HepG2 (cell line): ENCODE data around the gene CEP164. TPM values are rescaled to one million over a fixed set of nuclear protein-coding genes. Genes with fewer than 3 reads are reported as not detected.

Experiments
- ATAC-seq: fragments of 200-7000 bp; cut with Tn5 transposase; 3 replicates; pipeline ENCODE4 v1.9.1; 2020; ENCODE audit warnings: mild to moderate bottlenecking, moderate library complexity
- BruUV-seq: library from RNA; stranded (reverse); fragments of 400-500 nt; replicated peaks from 2 replicates; lab custom pipeline; 2021; lab: Mats Ljungman, UMichigan
- CTCF ChIA-PET: fragments of 300-600 bp; formaldehyde crosslinking; extraction: SDS; loops from one replicate; lab custom pipeline; 2021; ENCODE audit warnings: low total read pairs, inconsistent platforms, low intra/inter-chr PET ratio; lab: Yijun Ruan, JAX
- POLR2A ChIA-PET: fragments of 350-600 bp; sonication (Branson Sonifier 250); formaldehyde crosslinking; loops from one replicate; lab custom pipeline; 2020; ENCODE audit warnings: antibody characterized with exemption, inconsistent platforms; lab: Yijun Ruan, JAX
- DNase-seq: peaks from one replicate; pipeline ENCODE4 v3.0.0-alpha.2; 2015; ENCODE audit warnings: low spot score
- FAIRE-seq: peaks from 3 replicates; lab custom pipeline; 2011; peaks lifted over from hg19 to GRCh38; lab: Jason Lieb, UNC
- H2AFZ ChIP-seq: one replicate; pipeline ENCODE4 v1.6.1; 2011; ENCODE audit warnings: low read length, inconsistent platforms
- H3K27ac ChIP-seq: fragments of 300-600 bp; 3 replicates; pipeline ENCODE4 v1.8.0; 2011; ENCODE audit warnings: mixed run types, mild to moderate bottlenecking, mixed read lengths, low read length, inconsistent platforms; ENCODE audit not compliant: insufficient read depth; ENCODE audit errors: extremely low read length
- H3K27me3 ChIP-seq, 2 experiments: fragments of 200-600 bp in 1 of 2; 2 replicates in 1 of 2; 3 replicates in 1 of 2; pipeline versions ENCODE4 v1.6.0 to v1.8.0; 2011; ENCODE audit warnings: low read length in 2 of 2, mild to moderate bottlenecking in 2 of 2, moderate library complexity in 2 of 2, inconsistent platforms in 1 of 2; ENCODE audit not compliant: insufficient read depth in 2 of 2, control insufficient read depth in 1 of 2
- H3K36me3 ChIP-seq, 2 experiments: fragments of 200-600 bp in 1 of 2; replicated peaks in 1 of 2; 2 replicates in 1 of 2; 3 replicates in 1 of 2; pipeline versions ENCODE4 v1.5.1 to v1.8.0; 2011; ENCODE audit warnings: low read length in 2 of 2, inconsistent platforms in 1 of 2; ENCODE audit not compliant: insufficient read depth in 2 of 2, control insufficient read depth in 1 of 2
- H3K4me1 ChIP-seq: 2 replicates; pipeline ENCODE4 v1.5.1; 2012; ENCODE audit warnings: low read length, inconsistent platforms; ENCODE audit not compliant: insufficient read depth
- H3K4me2 ChIP-seq: 2 replicates; pipeline ENCODE4 v1.6.0; 2011; ENCODE audit warnings: low read depth, low read length, inconsistent platforms
- H3K4me3 ChIP-seq, 3 experiments: fragments of 200-600 bp in 1 of 3; sonication (generic), shearing (Covaris generic) in 1 of 3; replicated peaks in 1 of 3; 2 replicates each; pipeline ENCODE4 v1.5.1; 2011 to 2016; ENCODE audit warnings: low read length in 3 of 3, inconsistent platforms in 2 of 3, low read depth in 2 of 3, mild to moderate bottlenecking in 2 of 3, control low read depth in 1 of 3, mixed read lengths in 1 of 3; ENCODE audit not compliant: insufficient read depth in 1 of 3
- H3K79me2 ChIP-seq: one replicate; pipeline ENCODE4 v1.6.1; 2011; ENCODE audit warnings: low read length, inconsistent platforms; ENCODE audit not compliant: insufficient read depth
- H3K9ac ChIP-seq: 2 replicates; pipeline ENCODE4 v1.6.0; 2011; ENCODE audit warnings: mild to moderate bottlenecking, low read depth, low read length, inconsistent platforms; ENCODE audit not compliant: insufficient read depth
- H3K9me3 ChIP-seq: 2 replicates; pipeline ENCODE4 v1.5.1; 2012; ENCODE audit warnings: mild to moderate bottlenecking, low read length
- H4K20me1 ChIP-seq: 2 replicates; pipeline ENCODE4 v1.6.0; 2011; ENCODE audit warnings: inconsistent platforms, mild to moderate bottlenecking, low read length, moderate library complexity; ENCODE audit not compliant: insufficient read depth
- DNMT3B ChIP-seq: conservative IDR thresholded peaks from 2 replicates; pipeline ENCODE4 v1.6.1; 2016; ENCODE audit warnings: missing biosample characterization, control low read depth
- EED ChIP-seq: sonication (generic); formaldehyde crosslinking; IDR thresholded peaks from 2 replicates; pipeline ENCODE4 v1.5.0; 2020; ENCODE audit warnings: mild to moderate bottlenecking, missing genetic modification reagents
- MLXIP ChIP-seq: sonication (generic); formaldehyde crosslinking; IDR thresholded peaks from 2 replicates; pipeline ENCODE4 v1.9.0; 2021; ENCODE audit warnings: missing genetic modification reagents, borderline replicate concordance
- NR2F2 ChIP-seq: IDR thresholded peaks from 2 replicates; pipeline ENCODE4 v1.6.1; 2012; ENCODE audit warnings: low read depth, inconsistent platforms, borderline replicate concordance
- PAXIP1 ChIP-seq: sonication (generic); formaldehyde crosslinking; conservative IDR thresholded peaks from 2 replicates; pipeline ENCODE4 v1.4.0; 2020; ENCODE audit warnings: mild to moderate bottlenecking, missing genetic modification reagents, moderate library complexity
- RAD21 ChIP-seq: fragments of 450-650 bp; formaldehyde crosslinking; IDR thresholded peaks from 2 replicates; pipeline ENCODE4 v1.5.0; 2020; ENCODE audit warnings: mild to moderate bottlenecking
- RBM39 ChIP-seq: fragments of 200-400 bp; formaldehyde crosslinking; IDR thresholded peaks from one replicate; pipeline ENCODE4 v1.6.1; 2018; ENCODE audit warnings: antibody characterized with exemption, mild to moderate bottlenecking, low read depth, low read length; ENCODE audit not compliant: poor library complexity, severe bottlenecking
- RFXAP ChIP-seq: sonication (generic); formaldehyde crosslinking; IDR thresholded peaks from 2 replicates; pipeline ENCODE4 v1.4.0; 2020; ENCODE audit warnings: missing genetic modification reagents, borderline replicate concordance
- SRSF1 ChIP-seq: fragments of 200-400 bp; formaldehyde crosslinking; optimal IDR thresholded peaks from 2 replicates; pipeline ENCODE3; 2017; ENCODE audit warnings: mild to moderate bottlenecking, low read depth, low read length, moderate library complexity
- TOPORS ChIP-seq: sonication (generic); formaldehyde crosslinking; IDR thresholded peaks from 2 replicates; pipeline ENCODE4 v1.8.0; 2023; ENCODE audit warnings: mild to moderate bottlenecking, missing genetic modification reagents
- U2AF1 ChIP-seq: fragments of 200-400 bp; formaldehyde crosslinking; optimal IDR thresholded peaks from 2 replicates; pipeline ENCODE3; 2017; ENCODE audit warnings: mild to moderate bottlenecking, low read depth, low read length
- ZNF20 ChIP-seq: sonication (generic); formaldehyde crosslinking; IDR thresholded peaks from 2 replicates; pipeline ENCODE4 v1.4.0; 2020; ENCODE audit warnings: mild to moderate bottlenecking, moderate library complexity, missing genetic modification reagents
- ZNF3 ChIP-seq: IDR thresholded peaks from 2 replicates; pipeline ENCODE4 v1.7.0; 2017; ENCODE audit warnings: inconsistent platforms
- ZSCAN30 ChIP-seq: sonication (generic); formaldehyde crosslinking; IDR thresholded peaks from 2 replicates; pipeline ENCODE4 v1.5.0; 2020; ENCODE audit warnings: mild to moderate bottlenecking, missing genetic modification reagents
- WGBS: methylation state at CpG from one replicate; pipeline ENCODE4 v1.1.6; 2017; ENCODE audit warnings: low lambda C conversion rate; 5-methylcytosine and 5-hydroxymethylcytosine counted together
- in situ Hi-C: cut with HindIII; loops from 2 replicates; pipeline ENCODE4 v1.10.0; 2017; ENCODE audit warnings: low pct_unique_long_range_greater_than_20kb; ENCODE audit not compliant: extremely low pct_ligation_motif_present
- intact Hi-C: fragments of 100-400 bp; cut with micrococcal nuclease; formaldehyde crosslinking; loops from one replicate; pipeline ENCODE4 v1.10.0; 2022; ENCODE audit not compliant: unreplicated experiment
- polyA plus RNA-seq, 8 experiments: library from polyadenylated mRNA; depleted of rRNA in 3 of 8; stranded (reverse) in 7 of 8; unstranded in 1 of 8; fragments of >200 nt; fragmentation: Illumina TruSeq in 4 of 8; extraction: Trizol in 4 of 8; gene quantifications; 2 replicates each; pipeline versions ENCODE4 v1.2.1 to v1.2.3, GENCODE V29; 2011 to 2016; ENCODE audit warnings: low read depth in 4 of 8, missing spikeins in 1 of 8, mixed read lengths in 1 of 8; ENCODE audit not compliant: insufficient read depth in 1 of 8
- total RNA-seq, 5 experiments: library from RNA; depleted of rRNA; stranded (reverse); fragments of >200 nt; fragmentation: Illumina TruSeq; extraction: Trizol; gene quantifications; 2 replicates each; pipeline ENCODE4 v1.2.3, GENCODE V29; 2016; ENCODE audit warnings: low read depth in 1 of 5
- TF ChIP-seq, protein P1 (sequence below): sonication (generic); formaldehyde crosslinking; IDR thresholded peaks from 2 replicates; pipeline ENCODE4 v1.5.0; 2020; ENCODE audit warnings: mild to moderate bottlenecking, missing genetic modification reagents

CEP164 gene
- total and polyA plus RNA-seq, 2 of the 13 experiments (the other 11 are each of a cell fraction or from before 2014, with no cell fraction given) = 11.4 to 15.2 TPM

GRCh38 chr11:117423046-117423575 lies 95.5 kb downstream of the CEP164 start:
- BruUV-seq = no TSS peak
- Histone ChIP-seq H3K36me3 (no peaks in the 10 kb centered on the region), H3K27me3 (peaks cover 5 to 24% of the 10 kb centered on the region in 2 experiments; a peak in 4 of 5 replicates), H3K79me2 (no peaks in the 10 kb centered on the region), H3K9ac (no peak overlapping the region), H3K4me3 (no peak overlapping the region), H3K9me3 (no peaks in the 10 kb centered on the region), H4K20me1 (no peaks in the 10 kb centered on the region), H3K4me2 (no peak overlapping the region), H2AFZ (no peak overlapping the region), H3K4me1 (peaks cover 26% of the 10 kb centered on the region), H3K27ac (no peak overlapping the region)
- no peak for ATAC-seq
- TF ChIP-seq DNMT3B (CRISPR knock-in tag) (no peak), TOPORS (CRISPR knock-in tag) (no peak), ZNF3 (no peak), SRSF1 (no peak), NR2F2 (no peak), RFXAP (CRISPR knock-in tag) (no peak), MLXIP (CRISPR knock-in tag) (no peak), ZNF20 (CRISPR knock-in tag) (no peak), ZSCAN30 (CRISPR knock-in tag) (no peak), PAXIP1 (CRISPR knock-in tag) (no peak), EED (no peak), U2AF1 (no peak), RAD21 (no peak), RBM39 (no peak)
- TF ChIP-seq, protein P1, sequence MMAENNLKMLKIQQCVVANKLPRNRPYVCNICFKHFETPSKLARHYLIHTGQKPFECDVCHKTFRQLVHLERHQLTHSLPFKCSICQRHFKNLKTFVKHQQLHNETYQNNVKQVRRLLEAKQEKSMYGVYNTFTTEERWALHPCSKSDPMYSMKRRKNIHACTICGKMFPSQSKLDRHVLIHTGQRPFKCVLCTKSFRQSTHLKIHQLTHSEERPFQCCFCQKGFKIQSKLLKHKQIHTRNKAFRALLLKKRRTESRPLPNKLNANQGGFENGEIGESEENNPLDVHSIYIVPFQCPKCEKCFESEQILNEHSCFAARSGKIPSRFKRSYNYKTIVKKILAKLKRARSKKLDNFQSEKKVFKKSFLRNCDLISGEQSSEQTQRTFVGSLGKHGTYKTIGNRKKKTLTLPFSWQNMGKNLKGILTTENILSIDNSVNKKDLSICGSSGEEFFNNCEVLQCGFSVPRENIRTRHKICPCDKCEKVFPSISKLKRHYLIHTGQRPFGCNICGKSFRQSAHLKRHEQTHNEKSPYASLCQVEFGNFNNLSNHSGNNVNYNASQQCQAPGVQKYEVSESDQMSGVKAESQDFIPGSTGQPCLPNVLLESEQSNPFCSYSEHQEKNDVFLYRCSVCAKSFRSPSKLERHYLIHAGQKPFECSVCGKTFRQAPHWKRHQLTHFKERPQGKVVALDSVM = no peak
- no peak for DNase-seq
- in situ Hi-C loops = no loop called here
- intact Hi-C loops = loop anchor here (10.0 kb wide), 1 partner anchor 522 kb away; no protein-coding TSS in a partner anchor
- 72% methylated on average over 14 of the region's 14 CpGs for WGBS
- FAIRE-seq = no peak
- CTCF ChIA-PET = no interaction called here
- POLR2A ChIA-PET = no interaction called here
